GM12891 (cell line): ENCODE results near the gene ASTN2.

ENCODE experiments used
- POLR2A ChIP-seq: IDR thresholded peaks from 2 replicates; pipeline ENCODE4 v1.6.1; 2011; ENCODE audit warnings: low read depth, low read length, control low read depth
- TAF1 ChIP-seq: IDR thresholded peaks from 2 replicates; pipeline ENCODE4 v1.6.1; 2011; ENCODE audit warnings: low read depth, low read length, control low read depth

DNA sequence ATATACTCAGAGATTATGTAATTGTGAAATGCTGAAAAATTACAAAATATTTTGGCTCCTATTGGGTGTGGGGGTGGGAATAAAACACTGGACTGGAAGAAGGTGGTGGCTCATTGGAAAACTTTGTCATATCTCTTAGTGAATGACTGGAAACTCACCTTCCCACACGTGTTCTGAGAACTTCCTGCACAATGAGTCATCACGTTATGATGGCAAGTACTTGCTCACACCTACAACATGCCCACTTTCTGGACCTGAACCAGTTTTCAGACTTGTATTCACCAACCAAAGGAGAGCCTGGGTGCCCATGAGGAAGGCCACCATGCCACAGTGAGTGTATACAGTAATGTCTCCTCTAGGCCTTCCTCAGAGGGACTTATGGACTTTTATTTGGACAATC, 294.8 kb downstream of the ASTN2 start:
- no peak for TF ChIP-seq POLR2A
- TF ChIP-seq TAF1: no peak
